Right lobe of liver (tissue), 6 donors: ENCODE data around the gene COL4A1. TPM values are rescaled to one million over a fixed set of nuclear protein-coding genes. Genes with fewer than 3 reads are reported as not detected.

Experiments
- ATAC-seq, 4 donors: fragments of 200-7000 bp; cut with Tn5 transposase; one replicate each; pipeline ENCODE4 v1.9.1; 2020; ENCODE audit warnings: mild to moderate bottlenecking in 4 of 4, moderate library complexity in 4 of 4
- DNase-seq, 3 donors: peaks; one replicate each; pipeline ENCODE4 v3.0.0-alpha.2; 2020
- H3K27ac ChIP-seq, 3 donors: fragments of 200-600 bp; one replicate each; pipeline ENCODE4 v1.8.0; 2022
- H3K27me3 ChIP-seq, 2 donors: fragments of 200-600 bp; one replicate each; pipeline ENCODE4 v1.8.0; 2022
- H3K36me3 ChIP-seq, 4 donors: fragments of 200-600 bp; sonication (generic) in 1 of 4; one replicate each; pipeline versions ENCODE4 v1.5.1 to v1.8.0; 2017 to 2022; ENCODE audit warnings: control low read depth in 1 of 4
- H3K4me1 ChIP-seq, 4 donors: fragments of 200-600 bp; sonication (generic) in 1 of 4; one replicate each; pipeline versions ENCODE4 v1.5.1 to v1.8.0; 2017 to 2022; ENCODE audit warnings: control low read depth in 1 of 4
- H3K4me3 ChIP-seq, 3 donors: fragments of 200-600 bp; one replicate each; pipeline ENCODE4 v1.8.0; 2022
- H3K9me3 ChIP-seq, 4 donors: fragments of 200-600 bp; sonication (generic) in 1 of 4; one replicate each; pipeline versions ENCODE4 v1.5.1 to v1.8.0; 2017 to 2022; ENCODE audit warnings: control low read depth in 1 of 4
- POLR2A ChIP-seq: fragments of 450-650 bp; IDR thresholded peaks from one replicate; pipeline ENCODE4 v1.6.1; 2017; ENCODE audit warnings: antibody characterized with exemption, mild to moderate bottlenecking
- WGBS: methylation state at CpG from one replicate; pipeline ENCODE4 v1.1.6; 2018; ENCODE audit warnings: low coverage, low lambda C conversion rate; ENCODE audit not compliant: insufficient coverage; ENCODE audit errors: missing lambda C conversion rate; 5-methylcytosine and 5-hydroxymethylcytosine counted together
- intact Hi-C, 2 donors: fragments of 100-400 bp; cut with DNase I; formaldehyde crosslinking; loops; one replicate each; pipeline versions ENCODE4 v1.11.2 to v1.14.1; 2022
- total RNA-seq, 6 experiments: library from RNA; depleted of rRNA in 2 of 6; stranded (reverse); fragments of >200 nt in 2 of 6; fragmentation: NEBNext Ultra II Directional in 3 of 6; extraction: Animal tissue kit (Norgen Biotek cat#: 25700) in 3 of 6; gene quantifications; one replicate each; pipeline versions ENCODE4 v1.1.0 to v1.2.4, GENCODE V29; 2016 to 2023
- TF ChIP-seq, protein P1 (sequence below), 4 donors: fragments of 200-600 bp in 3 of 4; fragments of 450-650 bp in 1 of 4; IDR thresholded peaks; one replicate each; pipeline versions ENCODE4 v1.5.1 to v1.8.0; 2016 to 2022; ENCODE audit warnings: antibody characterized with exemption in 4 of 4, mild to moderate bottlenecking in 2 of 4
- donor health status: DM: no; HTN: yes; CAD: no.
- donor health status: DM: no; HTN: no; CAD: no.
- donor health status: DM: no; HTN: no; CAD: no.
- donor health status: DM: no; HTN: yes; CAD: no.
- donor health status: DM: no; HTN: yes; CAD: no.

The COL4A1 gene
- total RNA-seq, 6 experiments from 2014 or later: 8.0 to 89.8 (median 41.1) TPM

DNA sequence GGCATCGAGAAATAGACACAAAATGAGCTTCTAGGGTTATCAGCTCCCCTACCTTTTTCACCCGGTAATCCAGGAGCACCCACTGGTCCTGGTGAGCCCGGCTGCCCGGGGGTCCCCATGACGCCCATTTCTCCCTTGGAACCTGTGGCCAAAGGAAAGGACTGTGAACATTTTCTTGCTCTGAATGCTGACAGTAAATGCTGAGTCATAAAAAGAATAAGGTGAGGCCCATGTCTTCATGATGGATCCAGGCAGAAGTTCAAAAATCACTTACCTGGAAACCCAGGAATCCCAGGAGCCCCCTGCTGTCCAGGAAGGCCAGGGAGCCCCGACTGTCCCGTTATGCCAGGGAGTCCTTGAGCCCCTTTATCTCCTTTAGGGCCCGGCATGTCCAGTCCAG is 129.2 kb downstream of the COL4A1 start:
- Histone ChIP-seq H3K36me3 (peaks cover 0 to 7% (median 0%) of the 10 kb centered on the region in 4 donors), H3K4me3 (no peak overlapping the region), H3K9me3 (no peaks in the 10 kb centered on the region), H3K27me3 (no peaks in the 10 kb centered on the region), H3K27ac (no peak overlapping the region), H3K4me1 (no peaks in the 10 kb centered on the region)
- intact Hi-C loops: no loop called here
- ATAC-seq: no peak
- WGBS: 71% methylated on average over 8 of the region's 8 CpGs
- DNase-seq: no peak
- TF ChIP-seq, protein P1, sequence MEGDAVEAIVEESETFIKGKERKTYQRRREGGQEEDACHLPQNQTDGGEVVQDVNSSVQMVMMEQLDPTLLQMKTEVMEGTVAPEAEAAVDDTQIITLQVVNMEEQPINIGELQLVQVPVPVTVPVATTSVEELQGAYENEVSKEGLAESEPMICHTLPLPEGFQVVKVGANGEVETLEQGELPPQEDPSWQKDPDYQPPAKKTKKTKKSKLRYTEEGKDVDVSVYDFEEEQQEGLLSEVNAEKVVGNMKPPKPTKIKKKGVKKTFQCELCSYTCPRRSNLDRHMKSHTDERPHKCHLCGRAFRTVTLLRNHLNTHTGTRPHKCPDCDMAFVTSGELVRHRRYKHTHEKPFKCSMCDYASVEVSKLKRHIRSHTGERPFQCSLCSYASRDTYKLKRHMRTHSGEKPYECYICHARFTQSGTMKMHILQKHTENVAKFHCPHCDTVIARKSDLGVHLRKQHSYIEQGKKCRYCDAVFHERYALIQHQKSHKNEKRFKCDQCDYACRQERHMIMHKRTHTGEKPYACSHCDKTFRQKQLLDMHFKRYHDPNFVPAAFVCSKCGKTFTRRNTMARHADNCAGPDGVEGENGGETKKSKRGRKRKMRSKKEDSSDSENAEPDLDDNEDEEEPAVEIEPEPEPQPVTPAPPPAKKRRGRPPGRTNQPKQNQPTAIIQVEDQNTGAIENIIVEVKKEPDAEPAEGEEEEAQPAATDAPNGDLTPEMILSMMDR (IDR thresholded peaks at IDR 0.05): no peak
- TF ChIP-seq POLR2A: no peak

DNA sequence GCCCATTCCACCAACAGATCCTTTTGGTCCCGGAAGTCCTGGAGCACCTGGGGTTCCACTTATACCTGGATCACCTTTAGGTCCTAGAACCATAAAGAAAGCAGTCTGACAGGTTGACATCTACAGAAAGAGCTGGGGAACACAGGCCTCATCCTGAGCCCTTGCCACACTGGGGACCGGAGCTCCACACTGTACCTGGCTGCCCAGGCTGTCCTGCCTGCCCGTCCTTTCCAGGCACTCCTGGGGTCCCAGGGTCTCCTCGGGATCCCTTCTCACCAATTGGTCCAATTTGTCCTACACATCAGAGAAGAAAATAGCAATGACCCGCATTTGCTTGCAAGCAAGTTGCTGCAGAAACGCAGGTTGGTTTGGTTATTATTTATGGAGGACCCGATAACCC is 130.5 kb downstream of the COL4A1 start:
- Histone ChIP-seq H3K27me3 (no peaks in the 10 kb centered on the region), H3K4me1 (no peaks in the 10 kb centered on the region), H3K27ac (no peak overlapping the region), H3K9me3 (no peaks in the 10 kb centered on the region), H3K4me3 (no peak overlapping the region), H3K36me3 (peaks cover 0 to 7% (median 0%) of the 10 kb centered on the region in 4 donors)
- TF ChIP-seq, protein P1 (IDR thresholded peaks at IDR 0.05): no peak
- TF ChIP-seq POLR2A: no peak
- ATAC-seq (no peak), DNase-seq (no peak)
- intact Hi-C loops: no loop called here
- WGBS: 74% methylated on average over 6 of the region's 7 CpGs

DNA sequence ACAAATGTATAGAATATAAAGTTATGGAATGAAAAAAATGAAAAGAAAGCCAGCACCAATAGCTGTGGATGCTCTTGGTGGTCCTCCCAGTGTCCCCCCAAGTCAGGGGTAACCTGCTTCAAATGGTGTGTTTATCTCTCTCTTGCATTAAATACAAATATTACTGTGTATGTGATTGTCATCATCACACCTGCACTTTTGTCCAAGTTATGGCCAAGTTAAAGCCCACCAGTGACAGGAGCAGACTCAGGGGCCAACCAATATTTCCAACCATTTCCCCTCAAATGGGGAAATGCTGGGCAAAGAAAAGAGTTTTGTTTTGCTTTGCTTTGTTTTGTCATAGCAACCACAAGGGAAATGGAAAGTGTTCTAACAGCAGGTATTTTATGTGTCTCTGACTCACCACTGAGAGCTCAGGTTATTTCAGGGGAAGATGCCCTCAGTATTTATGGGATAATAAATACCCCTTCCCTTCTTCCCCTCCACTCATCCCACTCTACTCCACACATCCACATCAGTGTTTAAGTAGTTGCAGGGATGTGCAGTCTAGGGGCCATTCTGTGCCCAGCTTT is 133.6 kb downstream of the COL4A1 start:
- TF ChIP-seq POLR2A: no peak
- TF ChIP-seq, protein P1 (IDR thresholded peaks at IDR 0.05): no peak
- no peak overlapping the region for H3K4me3 ChIP-seq
- H3K9me3 ChIP-seq: no peaks in the 10 kb centered on the region
- H3K27ac ChIP-seq: no peak overlapping the region
- H3K36me3 ChIP-seq: peaks cover 0 to 7% (median 0%) of the 10 kb centered on the region in 4 donors
- no peaks in the 10 kb centered on the region for H3K27me3 ChIP-seq
- ATAC-seq (no peak), DNase-seq (no peak)
- intact Hi-C loops: no loop called here
- no peaks in the 10 kb centered on the region for H3K4me1 ChIP-seq

DNA sequence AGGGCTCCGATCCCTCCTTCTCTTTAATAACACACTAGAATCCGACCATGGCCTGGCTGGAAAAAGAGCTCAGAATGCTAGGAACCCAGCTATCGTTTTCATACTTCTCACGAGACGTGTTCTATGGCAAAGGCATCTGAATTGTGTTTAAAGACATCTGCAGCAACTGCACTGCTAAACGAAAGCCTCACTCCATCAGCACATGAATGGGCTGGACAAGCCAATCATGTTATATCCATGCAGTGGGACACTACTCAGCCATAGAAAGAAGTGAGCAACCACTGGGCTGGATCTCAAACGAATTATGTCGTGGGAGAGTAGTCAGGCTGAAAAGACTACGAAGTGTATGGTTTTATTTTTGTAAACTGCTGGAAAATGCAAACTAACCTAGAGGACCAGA is 136.1 kb downstream of the COL4A1 start:
- WGBS: 64% methylated on average over 8 of the region's 9 CpGs
- no peak overlapping the region for H3K4me3 ChIP-seq
- H3K27ac ChIP-seq: no peak overlapping the region
- intact Hi-C loops: no loop called here
- DNase-seq (no peak), ATAC-seq (no peak)
- no peaks in the 10 kb centered on the region for H3K9me3 ChIP-seq
- peaks cover 0 to 7% (median 0%) of the 10 kb centered on the region in 4 donors for H3K36me3 ChIP-seq
- H3K4me1 ChIP-seq: no peaks in the 10 kb centered on the region
- H3K27me3 ChIP-seq: no peaks in the 10 kb centered on the region
- no peak for TF ChIP-seq POLR2A
- TF ChIP-seq, protein P1 (IDR thresholded peaks at IDR 0.05): no peak
